Activated naive CD4-positive, alpha-beta T cell treated with anti-CD3 and anti-CD28 coated beads, Interleukin-2, amount 10 ng/mL, durations not matched to agents 7 days and 5 days (primary cell): ENCODE measurements around the gene CHTF8.
A peak's percentile ranks its signal among the peaks of the same experiment; 100 is the strongest.

Experiments used
- CTCF ChIA-PET: fragments of 350-600 bp; sonication (Branson Sonifier 250); formaldehyde crosslinking; loops from one replicate; lab custom pipeline; 2021; ENCODE audit warnings: antibody characterized with exemption; lab: Charles Lee
- DNase-seq: peaks from one replicate; pipeline ENCODE4 v3.0.0-alpha.2; 2020
- H3K27ac Mint-ChIP-seq: one replicate; pipeline ENCODE4 v1.8.0; 2021; ENCODE audit warnings: mild to moderate bottlenecking, moderate library complexity, mixed read lengths
- H3K27me3 Mint-ChIP-seq: one replicate; pipeline ENCODE4 v1.8.0; 2021; ENCODE audit warnings: mild to moderate bottlenecking, mixed read lengths
- H3K36me3 Mint-ChIP-seq: one replicate; pipeline ENCODE4 v1.8.0; 2021; ENCODE audit warnings: mixed read lengths
- H3K4me1 Mint-ChIP-seq: one replicate; pipeline ENCODE4 v1.8.0; 2021; ENCODE audit warnings: mixed read lengths
- H3K4me3 Mint-ChIP-seq: one replicate; pipeline ENCODE4 v1.8.0; 2021; ENCODE audit warnings: mild to moderate bottlenecking, moderate library complexity, mixed read lengths
- H3K9me3 Mint-ChIP-seq: one replicate; pipeline ENCODE4 v1.8.0; 2021; ENCODE audit warnings: mixed read lengths

The CHTF8 gene

GRCh38 chr16:69132424-69133252, at the start of gene CHTF8, which contains the start of gene UTP4:
CHTF8 (minus strand) TSS chr16:69132588; CDS start chr16:69121458, 11,130 bp downstream.
UTP4 (plus strand) TSS chr16:69132649; CDS start chr16:69133460, 811 bp downstream.
- peak; percentile 92 for DNase-seq
- CTCF ChIA-PET, result interaction anchor here (0.8 to 1.6 kb wide), 3 partner anchors 9 to 285 kb away, joined by 4 to 5 read pairs (median 4); no protein-coding TSS in a partner anchor
- H3K27me3 Mint-ChIP-seq, result no peaks in the 10 kb centered on the region
- no peaks in the 10 kb centered on the region for H3K9me3 Mint-ChIP-seq
- H3K36me3 Mint-ChIP-seq, result peaks cover 25% of the 10 kb centered on the region
- peak within 1 kb of the TSS; percentile 91 for H3K27ac Mint-ChIP-seq
- H3K4me1 Mint-ChIP-seq, result peaks cover 58% of the 10 kb centered on the region
- peak within 1 kb of the TSS; percentile 95 for H3K4me3 Mint-ChIP-seq

GRCh38 chr16:69180011-69180338, 47.6 kb upstream of the CHTF8 start:
- Mint-ChIP-seq H3K27ac (no peak overlapping the region), H3K9me3 (no peaks in the 10 kb centered on the region), H3K36me3 (peaks cover 2% of the 10 kb centered on the region), H3K4me3 (no peak overlapping the region), H3K4me1 (peaks cover 7% of the 10 kb centered on the region), H3K27me3 (no peaks in the 10 kb centered on the region)
- CTCF ChIA-PET, result no interaction called here
- DNase-seq, result no peak

- DNase-seq, result no peak
- CTCF ChIA-PET, result no interaction called here
- Mint-ChIP-seq H3K4me1 (peaks cover 3% of the 10 kb centered on the region), H3K27ac (no peak overlapping the region), H3K27me3 (no peaks in the 10 kb centered on the region), H3K36me3 (peaks cover 2% of the 10 kb centered on the region), H3K4me3 (no peak overlapping the region), H3K9me3 (no peaks in the 10 kb centered on the region)
Observed at GRCh38 chr16:69179328-69180010, 47.1 kb upstream of the CHTF8 start.

GRCh38 chr16:69176033-69176800, 43.8 kb upstream of the CHTF8 start:
- H3K27ac Mint-ChIP-seq, result no peak overlapping the region
- no peaks in the 10 kb centered on the region for H3K27me3 Mint-ChIP-seq
- no peak for DNase-seq
- CTCF ChIA-PET, result interaction anchor here (0.6 kb wide), 1 partner anchor 109 kb away, joined by 6 read pairs; no protein-coding TSS in a partner anchor
- no peak overlapping the region for H3K4me3 Mint-ChIP-seq
- peaks cover 6% of the 10 kb centered on the region for H3K4me1 Mint-ChIP-seq
- peaks cover 7% of the 10 kb centered on the region for H3K36me3 Mint-ChIP-seq
- no peaks in the 10 kb centered on the region for H3K9me3 Mint-ChIP-seq

GRCh38 chr16:69171325-69172084, 39.1 kb upstream of the CHTF8 start:
- no peak overlapping the region for H3K27ac Mint-ChIP-seq
- no peak for DNase-seq
- no peak overlapping the region for H3K4me3 Mint-ChIP-seq
- H3K36me3 Mint-ChIP-seq, result peaks cover 32% of the 10 kb centered on the region
- peaks cover 18% of the 10 kb centered on the region for H3K4me1 Mint-ChIP-seq
- CTCF ChIA-PET, result no interaction called here
- H3K27me3 Mint-ChIP-seq, result no peaks in the 10 kb centered on the region
- H3K9me3 Mint-ChIP-seq, result no peaks in the 10 kb centered on the region

GRCh38 chr16:69169607-69170352, 37.4 kb upstream of the CHTF8 start:
- H3K27me3 Mint-ChIP-seq, result no peaks in the 10 kb centered on the region
- DNase-seq, result no peak
- H3K27ac Mint-ChIP-seq, result no peak overlapping the region
- H3K4me3 Mint-ChIP-seq, result no peak overlapping the region
- peaks cover 39% of the 10 kb centered on the region for H3K36me3 Mint-ChIP-seq
- CTCF ChIA-PET, result interaction anchor here (1.2 kb wide), 2 partner anchors 19 to 54 kb away, joined by 3 read pairs; no protein-coding TSS in a partner anchor
- H3K4me1 Mint-ChIP-seq, result peaks cover 32% of the 10 kb centered on the region
- H3K9me3 Mint-ChIP-seq, result no peaks in the 10 kb centered on the region

- H3K36me3 Mint-ChIP-seq, result peaks cover 39% of the 10 kb centered on the region
- no peak for DNase-seq
Observed at GRCh38 chr16:69169051-69169450, 36.7 kb upstream of the CHTF8 start.

GRCh38 chr16:69166946-69167930, 34.9 kb upstream of the CHTF8 start:
- Mint-ChIP-seq H3K4me3 (no peak overlapping the region), H3K4me1 (peaks cover 27% of the 10 kb centered on the region), H3K36me3 (peaks cover 41% of the 10 kb centered on the region), H3K9me3 (no peaks in the 10 kb centered on the region), H3K27me3 (no peaks in the 10 kb centered on the region), H3K27ac (peak overlapping the region; percentile 82)
- CTCF ChIA-PET, result interaction anchor here (0.6 to 3.2 kb wide), 8 partner anchors 11 to 119 kb away, joined by 3 to 19 read pairs (median 4); no protein-coding TSS in a partner anchor
- no peak for DNase-seq

More at GRCh38 chr16:69169051-69169450, 36.7 kb upstream of the CHTF8 start:
- peaks cover 32% of the 10 kb centered on the region for H3K4me1 Mint-ChIP-seq
- CTCF ChIA-PET, result interaction anchor here (1.2 kb wide), 1 partner anchor 19 kb away, joined by 3 read pairs; no protein-coding TSS in a partner anchor
- no peaks in the 10 kb centered on the region for H3K27me3 Mint-ChIP-seq
- no peak overlapping the region for H3K4me3 Mint-ChIP-seq
- no peak overlapping the region for H3K27ac Mint-ChIP-seq
- H3K9me3 Mint-ChIP-seq, result no peaks in the 10 kb centered on the region

GRCh38 chr16:69166221-69166833, 33.9 kb upstream of the CHTF8 start:
- DNase-seq, result peak; percentile 69
- H3K36me3 Mint-ChIP-seq, result peaks cover 42% of the 10 kb centered on the region
- CTCF ChIA-PET, result interaction anchor here (0.5 to 3.2 kb wide), 8 partner anchors 12 to 120 kb away, joined by 3 to 19 read pairs (median 4); no protein-coding TSS in a partner anchor
- H3K27me3 Mint-ChIP-seq, result no peaks in the 10 kb centered on the region
- peak overlapping the region; percentile 82 for H3K27ac Mint-ChIP-seq
- H3K9me3 Mint-ChIP-seq, result no peaks in the 10 kb centered on the region
- H3K4me3 Mint-ChIP-seq, result no peak overlapping the region
- peaks cover 27% of the 10 kb centered on the region for H3K4me1 Mint-ChIP-seq

GRCh38 chr16:69165584-69165983, 33.2 kb upstream of the CHTF8 start:
- Mint-ChIP-seq H3K27me3 (no peaks in the 10 kb centered on the region), H3K27ac (no peak overlapping the region), H3K36me3 (peaks cover 44% of the 10 kb centered on the region), H3K4me3 (no peak overlapping the region), H3K9me3 (no peaks in the 10 kb centered on the region), H3K4me1 (peaks cover 27% of the 10 kb centered on the region)
- no peak for DNase-seq
- CTCF ChIA-PET, result interaction anchor here (0.5 to 3.2 kb wide), 4 partner anchors 11 to 121 kb away, joined by 3 to 19 read pairs (median 8); no protein-coding TSS in a partner anchor

- Mint-ChIP-seq H3K4me3 (no peak overlapping the region), H3K27me3 (no peaks in the 10 kb centered on the region), H3K9me3 (no peaks in the 10 kb centered on the region), H3K36me3 (peaks cover 40% of the 10 kb centered on the region), H3K4me1 (peaks cover under 1% of the 10 kb centered on the region), H3K27ac (no peak overlapping the region)
- no peak for DNase-seq
- CTCF ChIA-PET, result no interaction called here
Observed at GRCh38 chr16:69160192-69160591, 27.8 kb upstream of the CHTF8 start.
